ENCODE measurements around the gene DENR. TPM values are rescaled to one million over a fixed set of nuclear protein-coding genes. Genes with fewer than 3 reads are reported as not detected.
"Not testable (repeated sequence)": the region's sequence is repeated elsewhere in the genome, so short reads cannot be mapped to it uniquely, and the experiment has no call there.

The DENR gene, protein sequence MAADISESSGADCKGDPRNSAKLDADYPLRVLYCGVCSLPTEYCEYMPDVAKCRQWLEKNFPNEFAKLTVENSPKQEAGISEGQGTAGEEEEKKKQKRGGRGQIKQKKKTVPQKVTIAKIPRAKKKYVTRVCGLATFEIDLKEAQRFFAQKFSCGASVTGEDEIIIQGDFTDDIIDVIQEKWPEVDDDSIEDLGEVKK
- polyA plus RNA-seq = 10 to 100 TPM; 11.4 to 31.2 (median 16.1) TPM

DNA sequence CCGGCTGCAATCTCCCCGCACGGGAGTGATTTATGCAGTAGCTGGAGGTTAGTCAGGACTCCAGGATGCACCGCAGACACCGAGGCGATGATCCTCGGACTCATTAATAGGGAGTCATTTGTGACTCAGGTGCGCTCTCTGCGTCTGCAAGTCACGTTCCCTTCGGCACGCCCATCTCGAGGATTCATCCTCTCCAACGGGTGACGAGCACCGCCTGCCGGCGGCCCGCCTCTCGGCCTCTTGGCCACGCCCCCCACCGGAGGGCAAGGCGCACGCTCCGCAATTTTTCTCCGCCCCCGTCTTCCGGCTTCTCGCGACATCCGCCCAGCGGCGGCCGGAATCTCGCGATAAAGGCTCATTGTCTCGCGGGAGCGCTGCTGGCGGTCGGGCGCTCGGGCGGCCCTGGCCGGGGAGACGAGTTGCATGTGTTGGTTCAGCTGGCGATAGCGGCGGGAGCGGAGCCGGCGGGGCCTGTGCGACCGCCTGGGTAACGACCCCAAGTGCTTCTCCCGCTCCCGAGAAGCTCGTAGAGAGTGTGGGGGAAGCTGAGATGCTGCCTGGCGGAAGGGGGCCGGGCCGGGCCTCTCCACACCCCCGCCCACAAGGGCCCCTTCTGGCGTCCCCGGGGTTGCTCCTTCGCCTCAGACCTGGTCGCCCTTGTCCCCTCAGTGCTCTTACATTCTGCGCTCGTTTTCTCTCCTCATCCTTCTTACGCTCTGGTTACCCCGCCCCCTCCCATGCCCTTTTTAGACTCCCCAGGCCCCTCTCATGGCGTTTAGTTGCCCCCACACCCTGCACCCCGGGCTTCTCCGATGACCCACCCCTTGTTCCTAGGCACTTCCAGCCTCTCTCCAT, at the start of gene DENR:
Gene DENR, plus strand, starts transcription at position 361 of the 855 bp plus-strand sequence. CDS start 878 bp downstream, outside the sequence.
- no peak within 1 kb of the TSS for H3K27ac ChIP-seq (ENCODE audit: low read depth, low read length)
- 0 to 1% (median 0%) methylated on average over 68 to 73 of the region's 73 CpGs for WGBS, 3 donors

DNA sequence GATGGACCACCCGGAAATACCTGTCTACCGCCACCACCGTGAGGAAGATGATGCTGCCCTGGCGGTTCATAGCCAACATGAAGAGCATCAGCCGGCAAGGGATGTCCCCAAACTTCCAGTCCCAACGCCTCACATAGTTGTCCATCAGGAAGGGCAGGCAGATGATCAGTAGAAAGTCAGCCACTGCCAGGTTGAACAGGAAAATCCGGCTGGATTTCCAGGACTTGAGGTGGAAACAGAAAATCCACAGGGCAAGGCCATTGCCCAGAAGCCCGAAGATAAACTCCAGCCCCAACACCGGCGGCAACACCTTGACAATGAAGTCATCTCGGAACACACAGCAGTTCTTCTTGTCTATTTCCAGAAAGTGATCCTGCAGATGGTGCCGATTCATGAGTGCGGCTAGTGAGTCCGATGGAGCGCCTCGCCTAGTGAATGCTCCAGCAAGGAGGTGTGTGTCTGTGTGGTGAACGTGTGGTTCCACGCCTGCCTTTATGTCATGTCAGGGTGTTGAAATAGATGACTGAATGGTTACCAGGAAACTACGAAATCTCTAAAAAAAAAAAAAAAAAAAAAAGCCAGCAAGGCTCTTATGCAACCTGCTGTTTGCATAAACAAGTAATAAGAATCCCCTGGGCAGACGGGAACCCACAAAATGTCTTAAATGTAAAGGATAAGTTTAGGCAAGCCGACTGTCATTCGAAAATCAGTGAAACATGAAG, 49.6 kb upstream of the DENR start, which contains the start of gene HCAR2:
Gene HCAR2, minus strand, starts transcription at position 468 of the 722 bp plus-strand sequence. Its CDS starts 74 bp downstream, at position 394.
- 73 to 80% (median 77%) methylated on average over 22 of the region's 22 CpGs for WGBS, 3 donors
- not testable (repeated sequence) for H3K27ac ChIP-seq (ENCODE audit: low read depth, low read length)

- 74 to 84% (median 83%) methylated on average over 3 of the region's 3 CpGs for WGBS, 3 donors
- H3K27ac ChIP-seq (ENCODE audit: low read depth, low read length) = not testable (repeated sequence)
Observed at GRCh38 chr12:122703841-122704240, 48.8 kb upstream of the DENR start.

DNA sequence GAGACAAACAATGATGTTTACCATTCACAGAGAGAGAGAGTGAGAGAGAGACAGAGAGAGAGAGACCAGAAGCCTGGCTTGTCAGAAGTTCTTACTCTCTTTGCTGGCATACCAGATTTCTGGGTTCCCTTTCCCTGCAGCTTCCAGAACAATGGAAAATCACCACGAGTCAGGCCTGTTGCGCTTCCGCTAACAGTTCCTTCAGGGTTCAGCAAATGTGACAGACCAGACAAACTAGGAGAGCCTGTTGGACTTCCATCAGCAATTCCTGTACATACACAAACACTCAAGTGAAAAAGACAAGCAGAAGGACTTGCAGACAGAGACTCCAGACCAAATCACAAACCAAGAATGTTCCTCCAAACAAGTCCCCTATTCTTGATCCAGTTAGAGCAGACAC, 43.3 kb upstream of the DENR start:
- no CpG with 5 or more reads among the region's 3 CpGs for WGBS, 3 donors

GRCh38 chr12:122710341-122710740, 42.3 kb upstream of the DENR start:
- 45 to 80% (median 58%) methylated on average over 2 of the region's 2 CpGs for WGBS, 3 donors
- H3K27ac ChIP-seq (ENCODE audit: low read depth, low read length) = not testable (repeated sequence)

More for the DNA sequence above, 43.3 kb upstream of the DENR start:
- not testable (repeated sequence) for H3K27ac ChIP-seq (ENCODE audit: low read depth, low read length)

- 69 to 79% (median 73%) methylated on average over 1 of the region's 1 CpG for WGBS, 3 donors
- H3K27ac ChIP-seq (ENCODE audit: low read depth, low read length) = not testable (repeated sequence)
Observed at GRCh38 chr12:122711266-122711665, 41.4 kb upstream of the DENR start.

GRCh38 chr12:122713491-122714188, 39.0 kb upstream of the DENR start:
- not testable (repeated sequence) for H3K27ac ChIP-seq (ENCODE audit: low read depth, low read length)
- 65 to 90% (median 77%) methylated on average over 3 of the region's 10 CpGs for WGBS, 3 donors

DNA sequence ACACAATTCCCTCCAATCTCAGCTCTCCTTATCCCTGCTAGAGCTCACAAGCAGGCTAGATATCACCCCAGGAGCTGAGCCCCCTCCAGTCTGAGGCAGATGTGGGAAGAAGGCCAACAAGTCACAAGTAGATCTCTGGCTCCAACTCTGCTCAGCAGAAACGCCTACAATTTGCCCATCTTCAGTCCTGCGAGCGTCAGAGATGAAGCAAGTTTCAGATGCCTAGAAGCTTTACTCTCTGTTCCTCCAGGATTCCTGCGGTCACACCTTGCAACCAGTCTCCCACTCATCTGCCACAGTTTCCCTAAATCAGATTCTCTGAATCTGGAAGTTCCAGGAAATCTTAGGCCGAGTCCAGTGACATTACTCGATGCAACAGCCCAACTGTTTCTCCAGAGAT, 37.4 kb upstream of the DENR start:
- WGBS, 3 donors = 69 to 75% (median 70%) methylated on average over 6 of the region's 6 CpGs
- not testable (repeated sequence) for H3K27ac ChIP-seq (ENCODE audit: low read depth, low read length)

- not testable (repeated sequence) for H3K27ac ChIP-seq (ENCODE audit: low read depth, low read length)
- WGBS, 3 donors = 59 to 74% (median 67%) methylated on average over 10 of the region's 10 CpGs
Observed at GRCh38 chr12:122716658-122717057, 36.0 kb upstream of the DENR start, which contains the start of gene HCAR3. TSS of gene HCAR3 (minus strand) at chr12:122716811. CDS start at chr12:122716737, 74 bp downstream.

GRCh38 chr12:122721057-122721545, 31.5 kb upstream of the DENR start:
- WGBS, 3 donors = 72 to 83% (median 81%) methylated on average over 11 of the region's 11 CpGs
- H3K27ac ChIP-seq (ENCODE audit: low read depth, low read length) = no peak overlapping the region

DNA sequence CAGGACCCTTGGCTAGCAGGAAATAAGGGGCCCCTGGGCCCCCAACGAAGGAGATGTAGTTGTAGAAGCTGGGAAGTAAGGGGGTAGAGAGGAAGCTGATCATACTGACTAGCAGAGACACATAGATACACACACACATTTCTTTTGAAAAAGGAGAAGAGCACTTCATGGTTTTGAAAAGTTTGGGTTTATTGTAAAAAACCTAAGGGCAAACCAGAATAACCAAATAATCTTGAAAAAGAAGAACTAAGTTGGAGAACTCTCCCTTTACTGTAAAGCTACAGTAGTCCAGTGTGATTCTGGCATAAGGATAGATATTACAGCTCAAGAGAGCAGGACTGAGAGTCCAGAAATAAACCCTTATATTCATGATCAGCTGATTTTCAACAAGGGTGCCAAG, 30.2 kb upstream of the DENR start:
- H3K27ac ChIP-seq (ENCODE audit: low read depth, low read length) = no peak overlapping the region
- WGBS, 3 donors = 28 to 55% (median 38%) methylated on average over 1 of the region's 1 CpG

GRCh38 chr12:122724641-122725243, 27.9 kb upstream of the DENR start:
- 89 to 93% (median 92%) methylated on average over 12 of the region's 12 CpGs for WGBS, 3 donors
- H3K27ac ChIP-seq (ENCODE audit: low read depth, low read length) = no peak overlapping the region

DNA sequence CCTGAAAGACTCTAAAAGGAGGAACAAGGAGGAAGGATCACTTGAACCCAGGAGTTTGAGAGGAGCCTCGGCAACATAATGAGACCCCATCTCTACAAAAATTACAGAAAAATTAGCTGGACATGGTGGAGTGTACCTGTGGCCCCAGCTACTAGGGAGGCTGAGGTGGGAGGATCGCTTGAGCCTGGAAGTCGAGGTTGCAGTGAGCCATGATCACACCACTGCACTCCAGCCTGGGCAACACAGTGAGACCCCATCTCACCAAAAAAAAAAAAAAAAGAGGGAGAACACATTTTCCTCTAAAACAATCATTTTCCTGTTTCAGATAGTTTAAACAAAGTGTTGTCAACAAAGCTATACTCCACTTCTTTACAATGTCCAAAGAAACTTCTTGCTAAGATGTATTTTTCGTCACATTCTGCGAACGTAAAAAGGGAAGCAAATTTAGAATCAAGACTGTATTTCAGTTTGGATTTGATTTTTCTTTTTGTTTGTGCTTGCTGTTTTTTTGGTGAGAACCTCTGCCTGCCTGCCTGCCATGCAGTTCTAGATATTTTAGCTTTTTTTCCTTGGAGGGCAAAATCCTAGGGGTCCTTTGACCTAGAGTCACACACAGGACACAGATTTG, 27.1 kb upstream of the DENR start:
- 71 to 81% (median 71%) methylated on average over 6 of the region's 6 CpGs for WGBS, 3 donors
- no peak overlapping the region for H3K27ac ChIP-seq (ENCODE audit: low read depth, low read length)

DNA sequence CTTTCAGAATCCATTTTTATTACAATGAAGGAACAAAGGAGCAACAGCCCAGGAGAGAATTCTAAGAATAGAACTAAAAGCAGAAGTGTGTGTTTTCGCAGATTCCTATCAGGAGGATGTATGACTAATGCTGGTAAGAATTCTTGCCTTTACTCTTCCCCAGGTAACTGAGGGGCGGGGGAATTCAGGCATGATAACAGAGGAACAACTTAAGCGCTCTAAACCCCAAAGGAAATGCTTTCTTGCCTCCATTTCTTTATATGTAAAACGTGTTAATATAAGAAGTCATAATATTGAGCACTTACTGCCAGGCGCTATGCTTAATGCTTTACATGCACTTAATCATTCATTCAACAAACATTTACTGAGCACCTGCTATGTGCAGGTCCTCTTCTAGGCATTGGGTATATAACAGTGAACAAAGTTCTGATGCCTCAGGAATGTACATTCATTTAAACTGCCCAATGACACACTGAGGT, 26.5 kb upstream of the DENR start:
- 33 to 56% (median 43%) methylated on average over 5 of the region's 5 CpGs for WGBS, 3 donors
- H3K27ac ChIP-seq (ENCODE audit: low read depth, low read length) = no peak overlapping the region

- no peak overlapping the region for H3K27ac ChIP-seq (ENCODE audit: low read depth, low read length)
- 73 to 83% (median 82%) methylated on average over 27 of the region's 27 CpGs for WGBS, 3 donors
Observed at GRCh38 chr12:122729583-122730214, 22.9 kb upstream of the DENR start.

- H3K27ac ChIP-seq (ENCODE audit: low read depth, low read length) = no peak within 1 kb of the TSS
Observed at GRCh38 chr12:122730215-122731014, 22.2 kb upstream of the DENR start, which contains the start of gene HCAR1. TSS of gene HCAR1 (minus strand) at chr12:122730844. CDS start at chr12:122730339, 505 bp downstream.

More at GRCh38 chr12:122730215-122731014, 22.2 kb upstream of the DENR start, which contains the start of gene HCAR1:
- WGBS, 3 donors = 39 to 60% (median 52%) methylated on average over 32 of the region's 32 CpGs

Measured in adipose tissue (tissue), 3 donors.